ENCODE data around the gene WDR82. TPM values are rescaled to one million over a fixed set of nuclear protein-coding genes. Genes with fewer than 3 reads are reported as not detected.

WDR82 gene
- total and polyA plus RNA-seq, 8 donors = 60.2 to 124 (median 108) TPM

DNA sequence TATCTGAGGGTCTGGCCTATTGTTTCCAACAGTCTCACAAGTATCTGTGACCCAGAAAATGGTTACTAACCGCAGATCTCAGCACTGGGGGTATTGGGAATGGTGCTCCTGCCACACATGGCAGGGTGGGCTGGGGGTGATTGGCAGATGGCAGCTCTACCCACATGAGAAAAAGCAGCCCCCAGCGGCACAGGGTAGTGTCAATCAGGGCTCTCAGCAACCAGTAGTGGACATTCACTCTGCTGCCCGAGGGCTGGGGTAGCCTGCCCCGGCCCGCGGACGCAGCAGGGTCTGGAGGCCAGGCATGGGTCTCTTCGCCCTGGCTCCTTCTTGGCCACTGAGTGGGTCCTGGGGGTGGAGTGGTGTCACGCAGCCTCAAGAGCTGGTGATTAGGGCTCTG, 46.2 kb upstream of the WDR82 start:
- Histone ChIP-seq H3K4me3 (no peak overlapping the region), H3K9me3 (no peaks in the 10 kb centered on the region), H3K4me1 (no peaks in the 10 kb centered on the region), H3K36me3 (peaks cover 0 to 10% of the 10 kb centered on the region in 2 donors), H3K27ac (no peak overlapping the region), H3K27me3 (no peaks in the 10 kb centered on the region)
- ATAC-seq (no peak), DNase-seq (peak in 1 of 4 donors; percentile 47)
- intact Hi-C loops (cut with DNase I) = no loop called here
- TF ChIP-seq, protein P1, sequence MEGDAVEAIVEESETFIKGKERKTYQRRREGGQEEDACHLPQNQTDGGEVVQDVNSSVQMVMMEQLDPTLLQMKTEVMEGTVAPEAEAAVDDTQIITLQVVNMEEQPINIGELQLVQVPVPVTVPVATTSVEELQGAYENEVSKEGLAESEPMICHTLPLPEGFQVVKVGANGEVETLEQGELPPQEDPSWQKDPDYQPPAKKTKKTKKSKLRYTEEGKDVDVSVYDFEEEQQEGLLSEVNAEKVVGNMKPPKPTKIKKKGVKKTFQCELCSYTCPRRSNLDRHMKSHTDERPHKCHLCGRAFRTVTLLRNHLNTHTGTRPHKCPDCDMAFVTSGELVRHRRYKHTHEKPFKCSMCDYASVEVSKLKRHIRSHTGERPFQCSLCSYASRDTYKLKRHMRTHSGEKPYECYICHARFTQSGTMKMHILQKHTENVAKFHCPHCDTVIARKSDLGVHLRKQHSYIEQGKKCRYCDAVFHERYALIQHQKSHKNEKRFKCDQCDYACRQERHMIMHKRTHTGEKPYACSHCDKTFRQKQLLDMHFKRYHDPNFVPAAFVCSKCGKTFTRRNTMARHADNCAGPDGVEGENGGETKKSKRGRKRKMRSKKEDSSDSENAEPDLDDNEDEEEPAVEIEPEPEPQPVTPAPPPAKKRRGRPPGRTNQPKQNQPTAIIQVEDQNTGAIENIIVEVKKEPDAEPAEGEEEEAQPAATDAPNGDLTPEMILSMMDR (IDR thresholded peaks at IDR 0.05) = no peak

DNA sequence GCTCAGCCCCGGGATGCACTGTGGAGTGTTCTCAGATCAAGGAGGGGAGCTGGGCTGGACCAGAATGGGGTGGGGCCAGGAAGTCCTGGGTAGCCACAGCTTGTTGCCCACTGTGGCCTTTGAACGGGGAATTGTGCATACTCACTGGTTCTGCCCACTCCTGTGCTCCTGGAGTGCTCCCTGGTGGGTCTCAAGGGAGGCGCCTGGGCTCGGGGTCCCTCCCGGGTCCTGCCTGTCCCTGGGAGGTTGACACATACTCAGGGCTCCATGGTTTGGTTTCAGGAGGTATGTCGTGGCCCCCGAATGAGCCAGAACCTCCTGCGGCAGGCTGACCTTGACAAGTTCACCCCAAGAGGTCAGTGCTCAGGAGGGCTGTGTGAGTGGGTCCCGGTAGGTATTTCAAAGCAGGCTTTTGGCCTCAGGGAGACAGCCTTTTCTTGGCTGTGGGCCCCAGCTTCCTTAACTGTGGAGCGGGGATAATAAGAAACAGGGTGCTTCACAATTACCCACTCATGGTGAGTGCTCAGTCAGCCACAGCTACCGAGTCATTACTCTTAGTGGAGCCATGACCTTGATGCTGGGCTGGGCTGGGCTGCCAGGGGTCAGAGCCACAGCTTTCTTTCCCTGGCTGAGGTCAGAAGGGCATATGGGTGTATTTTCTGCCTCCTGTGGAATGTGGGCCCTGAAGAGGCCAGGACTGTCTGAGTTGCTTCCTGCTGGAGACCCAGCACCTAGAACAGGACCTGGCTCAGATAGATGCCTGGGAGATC, 45.3 kb upstream of the WDR82 start:
- DNase-seq (peak in 1 of 4 donors; percentile 44), ATAC-seq (no peak)
- Histone ChIP-seq H3K9me3 (no peaks in the 10 kb centered on the region), H3K27me3 (no peaks in the 10 kb centered on the region), H3K4me1 (no peaks in the 10 kb centered on the region), H3K36me3 (peaks cover 0 to 10% of the 10 kb centered on the region in 2 donors), H3K27ac (no peak overlapping the region), H3K4me3 (no peak overlapping the region)
- TF ChIP-seq, protein P1 (IDR thresholded peaks at IDR 0.05) = no peak
- intact Hi-C loops (cut with DNase I) = no loop called here

DNA sequence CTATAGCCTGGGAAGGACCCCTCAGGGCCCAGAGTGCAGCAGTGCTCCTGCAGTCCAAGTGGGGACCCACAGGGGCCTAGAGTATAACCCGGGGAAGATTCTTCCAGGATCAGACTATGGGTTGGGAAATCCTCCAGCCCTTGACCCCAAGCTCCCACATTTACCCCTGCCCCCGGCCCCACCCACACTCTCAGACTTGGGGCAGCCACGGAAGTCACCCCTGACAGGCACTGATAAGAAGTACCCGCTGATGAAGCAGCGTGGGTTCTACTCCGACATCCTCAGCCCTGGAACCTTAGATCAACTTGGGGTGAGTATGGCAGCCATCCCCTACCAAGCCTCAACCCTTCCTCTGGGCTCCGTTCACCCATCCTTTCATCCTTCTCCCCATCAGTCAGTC, 44.0 kb upstream of the WDR82 start:
- Histone ChIP-seq H3K9me3 (no peaks in the 10 kb centered on the region), H3K4me1 (peaks cover 6 to 10% of the 10 kb centered on the region in 2 donors), H3K36me3 (no peaks in the 10 kb centered on the region), H3K27ac (no peak overlapping the region), H3K4me3 (no peak overlapping the region), H3K27me3 (no peaks in the 10 kb centered on the region)
- no peak for ATAC-seq
- DNase-seq = peak in 1 of 4 donors; percentile 13
- intact Hi-C loops (cut with DNase I) = no loop called here
- TF ChIP-seq, protein P1 (IDR thresholded peaks at IDR 0.05) = no peak

DNA sequence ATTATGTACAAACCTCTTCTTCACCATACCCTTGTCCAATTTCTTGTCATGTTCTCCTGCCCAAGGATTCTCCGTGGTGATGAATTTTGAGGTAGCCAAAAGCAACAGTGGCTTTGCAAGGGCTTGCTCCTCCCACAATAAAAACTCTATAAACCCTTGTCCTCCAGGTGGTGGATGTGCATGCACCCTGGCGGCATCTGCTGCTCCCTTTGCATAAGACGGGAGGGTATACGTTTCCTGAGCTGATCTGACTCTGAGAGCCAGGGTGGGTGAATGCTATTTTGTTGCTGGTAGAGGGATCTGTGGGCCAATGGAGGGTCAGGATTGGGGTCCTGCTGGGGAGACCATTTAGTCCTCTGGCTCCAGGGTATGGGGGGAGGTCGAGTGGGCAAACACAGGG, 43.0 kb upstream of the WDR82 start:
- intact Hi-C loops (cut with DNase I) = no loop called here
- H3K27me3 ChIP-seq = no peaks in the 10 kb centered on the region
- no peak for ATAC-seq

DNA sequence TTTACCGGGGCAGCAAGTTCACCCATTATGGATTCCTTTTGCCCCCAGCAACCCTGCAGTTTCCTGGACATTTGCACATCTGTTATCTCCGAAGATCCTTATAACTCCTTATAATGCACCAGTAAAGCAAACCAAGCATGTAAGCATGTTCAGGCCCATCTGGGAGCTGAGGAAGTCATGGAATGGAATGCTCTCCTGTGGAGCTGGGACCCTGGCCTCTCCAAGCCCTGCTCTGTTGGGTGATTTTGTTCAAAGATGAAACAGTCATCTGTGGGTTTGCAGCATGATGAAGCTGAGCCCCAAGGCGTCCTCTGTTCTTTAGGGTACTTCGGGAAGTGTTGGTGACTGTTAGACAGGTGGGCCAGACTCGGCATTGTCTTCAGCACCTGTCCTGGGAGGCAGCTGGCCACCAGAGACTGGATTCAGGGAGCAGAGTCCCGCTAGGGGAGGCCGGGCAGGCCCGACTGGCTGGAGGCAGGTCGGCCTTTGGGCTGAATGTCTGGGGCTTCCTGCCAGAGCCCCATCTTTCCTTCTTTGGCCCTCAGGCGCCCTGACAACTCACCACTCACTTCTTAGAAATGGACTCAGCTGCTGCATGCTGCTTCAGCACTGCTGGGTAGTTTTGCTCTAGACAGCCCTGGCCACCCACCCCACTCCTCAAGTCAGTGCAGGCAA, 41.6 kb upstream of the WDR82 start:
- peaks cover 12 to 18% of the 10 kb centered on the region in 2 donors for H3K4me1 ChIP-seq
- no peaks in the 10 kb centered on the region for H3K27me3 ChIP-seq
- H3K36me3 ChIP-seq = no peaks in the 10 kb centered on the region
- DNase-seq = peak in 1 of 4 donors; percentile 46
- intact Hi-C loops (cut with DNase I) = no loop called here
- H3K27ac ChIP-seq = no peak overlapping the region
- H3K4me3 ChIP-seq = no peak overlapping the region
- no peak for ATAC-seq
- TF ChIP-seq, protein P1 (IDR thresholded peaks at IDR 0.05) = no peak
- H3K9me3 ChIP-seq = no peaks in the 10 kb centered on the region

More for the DNA sequence above, 43.0 kb upstream of the WDR82 start:
- TF ChIP-seq, protein P1 (IDR thresholded peaks at IDR 0.05) = no peak
- no peaks in the 10 kb centered on the region for H3K9me3 ChIP-seq
- peaks cover 12 to 18% of the 10 kb centered on the region in 2 donors for H3K4me1 ChIP-seq
- H3K27ac ChIP-seq = no peak overlapping the region
- H3K36me3 ChIP-seq = no peaks in the 10 kb centered on the region
- H3K4me3 ChIP-seq = no peak overlapping the region
- DNase-seq = no peak

Data from left lung (tissue), 10 donors.